SU-DHL-6 (cell line): Measurements from ENCODE around the gene COMMD6.

Experiments used
- H2AFZ ChIP-seq: fragments of 200-600 bp; sonication (generic); 2 replicates; pipeline ENCODE4 v1.6.1; 2014; ENCODE audit warnings: low read depth, mild to moderate bottlenecking, moderate library complexity, mixed read lengths, antibody characterized with exemption, low read length; ENCODE audit not compliant: severe bottlenecking
- H3F3A ChIP-seq: fragments of 200-600 bp; shearing (Covaris generic); 2 replicates; pipeline ENCODE4 v1.6.0; 2016; ENCODE audit warnings: antibody characterized with exemption, mild to moderate bottlenecking; ENCODE audit not compliant: insufficient read depth
- H3K27ac ChIP-seq: fragments of 200-600 bp; sonication (generic); 2 replicates; pipeline ENCODE4 v1.5.1; 2016; ENCODE audit warnings: low read depth, mild to moderate bottlenecking, low read length, moderate library complexity, mixed read lengths
- H3K27me3 ChIP-seq: fragments of 200-600 bp; sonication (generic), shearing (Covaris generic); 2 replicates; pipeline ENCODE4 v1.6.0; 2014; ENCODE audit warnings: mild to moderate bottlenecking, low read length
- H3K36me3 ChIP-seq: fragments of 200-600 bp; sonication (generic); 2 replicates; pipeline ENCODE4 v1.6.1; 2014; ENCODE audit warnings: mild to moderate bottlenecking, low read length, mixed read lengths
- H3K4me2 ChIP-seq: fragments of 300-600, 200-600 bp; shearing (Covaris generic), sonication (generic); 2 replicates; pipeline ENCODE4 v1.6.0; 2014; ENCODE audit warnings: low read length, low read depth, mild to moderate bottlenecking; ENCODE audit not compliant: poor library complexity, severe bottlenecking
- H3K4me3 ChIP-seq: fragments of 200-600 bp; sonication (generic); 2 replicates; pipeline ENCODE4 v1.5.1; 2014; ENCODE audit warnings: antibody characterized with exemption, low read length, mild to moderate bottlenecking, mixed read lengths; ENCODE audit not compliant: insufficient read depth, poor library complexity, severe bottlenecking
- H3K79me2 ChIP-seq: fragments of 200-600 bp; sonication (generic); 2 replicates; pipeline ENCODE4 v1.6.1; 2014; ENCODE audit warnings: mild to moderate bottlenecking, low read length, moderate library complexity; ENCODE audit not compliant: insufficient read depth
- H3K9ac ChIP-seq: fragments of 200-600 bp; sonication (generic); 2 replicates; pipeline ENCODE4 v1.7.0; 2014; ENCODE audit warnings: mild to moderate bottlenecking, low read length
- H3K9me2 ChIP-seq: fragments of 200-600 bp; sonication (generic); replicated peaks from 2 replicates; pipeline ENCODE4 v1.6.1; 2014; ENCODE audit warnings: low read length; ENCODE audit not compliant: insufficient read depth
- H3K9me3 ChIP-seq: fragments of 200-600 bp; sonication (generic); 2 replicates; pipeline ENCODE4 v1.6.1; 2014; ENCODE audit warnings: low read length, mixed read lengths; ENCODE audit not compliant: insufficient read depth
- H4K20me1 ChIP-seq: fragments of 200-600 bp; sonication (generic); 2 replicates; pipeline ENCODE4 v1.6.1; 2014; ENCODE audit warnings: low read depth, mild to moderate bottlenecking, antibody characterized with exemption, low read length, moderate library complexity, mixed read lengths
- CTCF ChIP-seq: fragments of 200-600 bp; sonication (generic); IDR thresholded peaks from one replicate; pipeline ENCODE4 v1.5.1; 2017; ENCODE audit warnings: antibody characterized with exemption, mild to moderate bottlenecking, low read length, moderate library complexity; ENCODE audit not compliant: insufficient read depth, poor library complexity, severe bottlenecking
- EZH2phosphoT487 ChIP-seq: fragments of 200-600 bp; sonication (generic), shearing (Covaris generic); conservative IDR thresholded peaks from 2 replicates; pipeline ENCODE4 v1.6.1; 2018; ENCODE audit warnings: mild to moderate bottlenecking, antibody characterized with exemption, low read length, moderate library complexity, mixed read lengths

The COMMD6 gene

GRCh38 chr13:75581874-75582640 lies 44.4 kb upstream of the COMMD6 start:
- no peak overlapping the region for H3K27ac ChIP-seq
- no peak overlapping the region for H3K9ac ChIP-seq
- no peak overlapping the region for H3K4me3 ChIP-seq
- H2AFZ ChIP-seq: no peak overlapping the region
- peaks cover 61% of the 10 kb centered on the region for H3K36me3 ChIP-seq
- TF ChIP-seq EZH2phosphoT487 (no peak), CTCF (no peak)
- H3K9me3 ChIP-seq: 0 out of 2 replicates have a peak, but pooled peaks cover 7% of the 10 kb centered on the region
- no peaks in the 10 kb centered on the region for H3K27me3 ChIP-seq
- H4K20me1 ChIP-seq: no peaks in the 10 kb centered on the region
- peaks cover 15% of the 10 kb centered on the region; the same call in 1 of the 2 replicates for H3F3A ChIP-seq
- no peak overlapping the region for H3K4me2 ChIP-seq
- peaks cover 15% of the 10 kb centered on the region; the same call in 1 of the 2 replicates for H3K79me2 ChIP-seq
- H3K9me2 ChIP-seq: no peaks in the 10 kb centered on the region

GRCh38 chr13:75579529-75579928 lies 41.9 kb upstream of the COMMD6 start:
- TF ChIP-seq CTCF (no peak), EZH2phosphoT487 (no peak)
- Histone ChIP-seq H3K36me3 (peaks cover 65% of the 10 kb centered on the region), H3K4me2 (no peak overlapping the region), H3K9me2 (no peaks in the 10 kb centered on the region), H3K4me3 (no peak overlapping the region), H3F3A (peaks cover 10% of the 10 kb centered on the region; the same call in 1 of the 2 replicates), H3K27ac (no peak overlapping the region), H3K9me3 (0 out of 2 replicates have a peak, but pooled peaks cover 6% of the 10 kb centered on the region), H4K20me1 (no peaks in the 10 kb centered on the region), H3K79me2 (peaks cover 26% of the 10 kb centered on the region; the same call in 1 of the 2 replicates), H2AFZ (no peak overlapping the region), H3K9ac (no peak overlapping the region), H3K27me3 (no peaks in the 10 kb centered on the region)

GRCh38 chr13:75569576-75569975 lies 31.9 kb upstream of the COMMD6 start:
- Histone ChIP-seq H3K9me3 (no peaks in the 10 kb centered on the region), H3K79me2 (peaks cover 10% of the 10 kb centered on the region; the same call in 1 of the 2 replicates), H3K27ac (no peak overlapping the region), H2AFZ (no peak overlapping the region), H4K20me1 (peaks cover 4% of the 10 kb centered on the region; the same call in 1 of the 2 replicates), H3K4me3 (no peak overlapping the region), H3K27me3 (no peaks in the 10 kb centered on the region), H3K36me3 (peaks cover 68% of the 10 kb centered on the region), H3F3A (peaks cover 6% of the 10 kb centered on the region; the same call in 1 of the 2 replicates), H3K9me2 (no peaks in the 10 kb centered on the region), H3K9ac (no peak overlapping the region), H3K4me2 (no peak overlapping the region)
- TF ChIP-seq EZH2phosphoT487 (no peak), CTCF (no peak)
